PC-3 (cell line): ENCODE measurements around the gene ARPC5. TPM values are rescaled to one million over a fixed set of nuclear protein-coding genes. Genes with fewer than 3 reads are reported as not detected.

Experiments used
- ATAC-seq: fragments of 200-7000 bp; cut with Tn5 transposase; 2 replicates; pipeline ENCODE4 v1.9.1; 2020; ENCODE audit warnings: mild to moderate bottlenecking, moderate library complexity
- BruUV-seq: library from RNA; stranded (reverse); fragments of 400-500 nt; replicated peaks from 2 replicates; lab custom pipeline; 2021; lab: Mats Ljungman, UMichigan
- CTCF ChIA-PET: fragments of 300-600 bp; sonication (Branson Sonifier 250); formaldehyde crosslinking; loops from one replicate; lab custom pipeline; 2022; ENCODE audit warnings: antibody characterized with exemption; lab: Charles Lee
- POLR2A ChIA-PET: fragments of 300-600 bp; sonication (Branson Sonifier 250); formaldehyde crosslinking; loops from one replicate; lab custom pipeline; 2022; ENCODE audit warnings: antibody characterized with exemption; ENCODE audit not compliant: unreplicated experiment; lab: Charles Lee
- DNase-seq: peaks from one replicate; pipeline ENCODE4 v3.0.0-alpha.2; 2015
- H2AFZ ChIP-seq: fragments of 300-600 bp; sonication (generic); 2 replicates; pipeline ENCODE4 v1.6.0; 2016; ENCODE audit warnings: antibody characterized with exemption, low read length
- H3F3A ChIP-seq: fragments of 300-600 bp; sonication (generic); one replicate; pipeline ENCODE4 v1.6.0; 2017; ENCODE audit warnings: antibody characterized with exemption, low read length, control low read depth, mild to moderate bottlenecking; ENCODE audit not compliant: unreplicated experiment
- H3K27ac ChIP-seq: fragments of 300-600 bp; sonication (generic); 2 replicates; pipeline ENCODE4 v1.5.1; 2016; ENCODE audit warnings: mild to moderate bottlenecking, low read length
- H3K27me3 ChIP-seq: fragments of 300-600 bp; sonication (generic); 2 replicates; pipeline ENCODE4 v1.6.1; 2016; ENCODE audit warnings: low read length, mixed read lengths
- H3K36me3 ChIP-seq: fragments of 300-600 bp; sonication (generic); 2 replicates; pipeline ENCODE4 v1.6.1; 2016; ENCODE audit warnings: low read depth, mixed run types, low read length, mixed read lengths
- H3K4me1 ChIP-seq: fragments of 300-600 bp; sonication (generic); 2 replicates; pipeline ENCODE4 v1.5.1; 2016; ENCODE audit warnings: low read length; ENCODE audit not compliant: insufficient read depth
- H3K4me2 ChIP-seq: fragments of 300-600 bp; sonication (generic); 2 replicates; pipeline ENCODE4 v1.6.0; 2016; ENCODE audit warnings: low read length
- H3K4me3 ChIP-seq: fragments of 300-600 bp; sonication (generic); 2 replicates; pipeline ENCODE4 v1.5.1; 2016; ENCODE audit warnings: mild to moderate bottlenecking, low read length, mixed read lengths
- H3K79me2 ChIP-seq: fragments of 300-600 bp; sonication (generic); 2 replicates; pipeline ENCODE4 v1.6.1; 2017; ENCODE audit warnings: low read length, mixed read lengths
- H3K9ac ChIP-seq: fragments of 300-600 bp; sonication (generic); 2 replicates; pipeline ENCODE4 v1.6.0; 2016; ENCODE audit warnings: mild to moderate bottlenecking, low read length
- H3K9me2 ChIP-seq: fragments of 300-600 bp; sonication (generic); replicated peaks from 2 replicates; pipeline ENCODE4 v1.6.1; 2016; ENCODE audit warnings: mixed run types, low read length, mixed read lengths
- H3K9me3 ChIP-seq: fragments of 300-600 bp; sonication (generic); 2 replicates; pipeline ENCODE4 v1.6.1; 2016; ENCODE audit warnings: low read length, mixed read lengths
- H4K20me1 ChIP-seq: fragments of 300-600 bp; sonication (generic); 2 replicates; pipeline ENCODE4 v1.6.1; 2016; ENCODE audit warnings: low read length, mixed read lengths
- CTCF ChIP-seq: fragments of 300-600 bp; sonication (generic); conservative IDR thresholded peaks from 2 replicates; pipeline ENCODE4 v1.5.1; 2017; ENCODE audit warnings: antibody characterized with exemption, low read depth, mild to moderate bottlenecking, low read length
- EZH2 ChIP-seq: fragments of 300-600 bp; sonication (generic); IDR thresholded peaks from one replicate; pipeline ENCODE4 v1.6.1; 2017; ENCODE audit warnings: antibody characterized with exemption, mild to moderate bottlenecking, low read length; ENCODE audit not compliant: unreplicated experiment
- EZH2phosphoT487 ChIP-seq: fragments of 300-600 bp; sonication (generic); IDR thresholded peaks from 2 replicates; pipeline ENCODE4 v1.6.1; 2018; ENCODE audit warnings: mild to moderate bottlenecking, antibody characterized with exemption, low read length, borderline replicate concordance
- intact Hi-C: fragments of 100-400 bp; cut with micrococcal nuclease; formaldehyde crosslinking; loops from 2 replicates; pipeline ENCODE4 v1.9.0; 2023
- total RNA-seq: library from RNA; depleted of rRNA; stranded (reverse); fragments of >200 nt; gene quantifications from 2 replicates; pipeline ENCODE4 v1.2.3, GENCODE V29; 2014

The ARPC5 gene
- total RNA-seq, 1 experiment from 2014 or later: 76.1 TPM

DNA sequence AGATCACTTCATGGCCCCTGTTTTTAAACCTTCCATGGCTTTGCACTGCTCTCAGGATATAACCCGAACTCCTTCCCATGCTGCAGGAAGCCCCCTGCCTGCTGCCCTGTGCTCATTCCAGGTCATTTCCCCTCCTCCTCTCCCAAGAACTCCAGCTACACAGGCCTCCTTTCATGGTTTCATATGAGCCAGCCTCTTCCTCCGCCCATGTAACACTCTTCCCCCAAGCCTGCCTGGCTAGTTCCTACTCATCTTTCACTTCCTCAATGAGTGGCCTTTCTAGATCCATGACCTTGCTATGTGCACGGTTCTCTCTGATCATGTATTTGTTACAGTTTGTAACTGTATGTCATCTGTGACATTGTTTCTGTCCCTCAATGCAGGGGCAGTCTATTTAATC lies 42.2 kb downstream of the ARPC5 start:
- Histone ChIP-seq H3K79me2 (no peaks in the 10 kb centered on the region), H3K9ac (no peak overlapping the region), H3K36me3 (no peaks in the 10 kb centered on the region), H3K9me2 (no peaks in the 10 kb centered on the region), H3K9me3 (no peaks in the 10 kb centered on the region), H3K4me3 (no peak overlapping the region), H3K27me3 (no peaks in the 10 kb centered on the region), H2AFZ (no peak overlapping the region), H3K4me2 (no peak overlapping the region), H3K4me1 (peaks cover 12% of the 10 kb centered on the region), H4K20me1 (no peaks in the 10 kb centered on the region), H3F3A (no peaks in the 10 kb centered on the region), H3K27ac (no peak overlapping the region)
- intact Hi-C loops: no loop called here
- DNase-seq (no peak), ATAC-seq (no peak)
- TF ChIP-seq EZH2: no peak
- no peak for TF ChIP-seq CTCF
- no peak for TF ChIP-seq EZH2phosphoT487
- no TSS peak for BruUV-seq
- CTCF ChIA-PET: no interaction called here
- POLR2A ChIA-PET: no interaction called here

DNA sequence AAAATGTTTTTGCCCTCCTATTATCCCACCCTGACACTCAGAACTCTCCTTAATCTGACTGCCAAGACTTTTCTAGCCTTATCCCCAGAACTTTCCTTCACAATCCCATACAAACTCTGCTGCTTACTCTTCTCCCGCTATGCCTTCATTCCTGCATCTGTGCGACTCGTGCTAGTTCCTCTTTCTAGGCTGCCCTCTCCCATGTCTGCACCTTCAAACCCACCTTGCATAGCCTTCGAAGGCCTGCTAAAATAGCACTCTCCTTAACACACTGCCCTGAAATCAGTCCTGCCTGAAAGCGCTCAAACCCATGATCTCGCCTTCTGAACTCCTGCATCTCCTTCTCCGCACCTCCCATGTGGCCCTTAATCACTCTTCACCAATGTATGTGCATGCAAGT lies 42.9 kb downstream of the ARPC5 start:
- Histone ChIP-seq H3K79me2 (no peaks in the 10 kb centered on the region), H3F3A (no peaks in the 10 kb centered on the region), H3K4me2 (no peak overlapping the region), H3K4me1 (peaks cover 12% of the 10 kb centered on the region), H2AFZ (no peak overlapping the region), H3K4me3 (no peak overlapping the region), H4K20me1 (no peaks in the 10 kb centered on the region), H3K27me3 (no peaks in the 10 kb centered on the region), H3K27ac (no peak overlapping the region), H3K9me2 (no peaks in the 10 kb centered on the region), H3K9ac (no peak overlapping the region), H3K36me3 (no peaks in the 10 kb centered on the region), H3K9me3 (no peaks in the 10 kb centered on the region)
- no TSS peak for BruUV-seq
- ATAC-seq: no peak
- ChIA-PET CTCF (no interaction called here), POLR2A (no interaction called here)
- intact Hi-C loops: no loop called here
- TF ChIP-seq CTCF: no peak
- no peak for TF ChIP-seq EZH2phosphoT487
- TF ChIP-seq EZH2: no peak
- DNase-seq: no peak

DNA sequence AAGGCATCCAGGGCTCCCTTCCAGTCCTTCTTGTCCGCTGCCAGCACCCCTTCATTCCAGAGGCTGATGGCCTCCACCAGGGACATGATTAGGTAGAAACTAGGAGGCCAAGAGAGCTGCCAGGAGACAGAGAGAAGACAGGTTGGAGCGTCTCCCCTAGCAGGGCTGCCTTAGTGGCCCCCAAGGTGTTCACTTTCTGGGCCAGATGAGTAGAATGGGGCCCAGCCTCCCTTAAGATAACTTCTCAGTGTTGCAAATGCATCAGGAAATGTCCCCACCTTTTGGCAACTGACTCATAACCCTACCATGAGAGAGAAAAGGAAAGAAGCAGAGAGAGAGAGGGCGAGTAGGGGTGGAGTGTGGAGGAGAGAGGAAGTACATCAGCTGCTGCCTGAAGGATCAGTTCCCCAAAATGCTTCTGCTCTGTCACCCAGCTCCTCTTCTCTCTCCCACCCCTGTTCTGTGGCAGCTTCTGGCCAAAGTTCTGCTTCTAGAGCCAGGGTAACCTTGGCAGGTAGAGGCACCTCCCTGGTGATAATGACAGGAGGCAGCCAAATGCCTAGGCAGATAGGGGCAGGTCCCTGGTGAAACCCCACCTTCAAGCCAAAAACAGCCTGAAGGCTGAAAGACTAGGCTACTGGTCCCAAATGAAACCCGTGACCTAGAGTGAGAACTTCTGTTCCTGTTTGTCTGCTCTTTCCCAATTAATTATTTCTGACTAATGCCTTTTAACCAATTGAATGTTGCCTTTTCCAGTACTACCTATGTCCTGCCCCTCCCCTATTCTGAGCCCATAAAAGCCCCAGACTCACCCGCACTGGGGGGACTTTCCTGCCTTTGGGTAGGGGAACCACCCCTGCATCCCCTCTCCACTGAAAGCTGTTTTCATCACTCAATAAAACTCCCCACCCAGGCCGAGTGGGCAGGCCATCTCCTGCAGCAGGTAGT lies 45.1 kb downstream of the ARPC5 start, which contains the start of gene NCF2:
Gene NCF2 (minus strand): TSS at position 216 of the 948 bp plus-strand sequence. CDS start 130 bp downstream, at position 86.
- no peaks in the 10 kb centered on the region for H3K9me3 ChIP-seq
- ChIA-PET POLR2A (no interaction called here), CTCF (no interaction called here)
- no TSS peak for BruUV-seq
- no peaks in the 10 kb centered on the region for H3K9me2 ChIP-seq
- no peaks in the 10 kb centered on the region for H3K27me3 ChIP-seq
- ATAC-seq (peak; percentile 45), DNase-seq (no peak)
- H3F3A ChIP-seq: no peaks in the 10 kb centered on the region
- no peaks in the 10 kb centered on the region for H3K79me2 ChIP-seq
- H3K4me2 ChIP-seq: no peak within 1 kb of the TSS
- H4K20me1 ChIP-seq: no peaks in the 10 kb centered on the region
- TF ChIP-seq EZH2phosphoT487 (no peak), CTCF (no peak), EZH2 (no peak)
- 0 out of 2 replicates have a peak within 1 kb of the TSS, but pooled peaks have one; percentile 15 for H2AFZ ChIP-seq
- intact Hi-C loops: no loop called here
- H3K4me1 ChIP-seq: peaks cover 12% of the 10 kb centered on the region
- H3K9ac ChIP-seq: no peak within 1 kb of the TSS
- H3K36me3 ChIP-seq: no peaks in the 10 kb centered on the region
- no peak within 1 kb of the TSS for H3K27ac ChIP-seq
- no peak within 1 kb of the TSS for H3K4me3 ChIP-seq
